ENCODE data around the gene NUPR2. TPM values are rescaled to one million over a fixed set of nuclear protein-coding genes. Genes with fewer than 3 reads are reported as not detected.
"Not testable (repeated sequence)": the region's sequence is repeated elsewhere in the genome, so short reads cannot be mapped to it uniquely, and the experiment has no call there.

The NUPR2 gene
- polyA plus RNA-seq, 1 donor (not counting 4 experiments of a cell fraction or from before 2014, with no cell fraction given), result not detected

DNA sequence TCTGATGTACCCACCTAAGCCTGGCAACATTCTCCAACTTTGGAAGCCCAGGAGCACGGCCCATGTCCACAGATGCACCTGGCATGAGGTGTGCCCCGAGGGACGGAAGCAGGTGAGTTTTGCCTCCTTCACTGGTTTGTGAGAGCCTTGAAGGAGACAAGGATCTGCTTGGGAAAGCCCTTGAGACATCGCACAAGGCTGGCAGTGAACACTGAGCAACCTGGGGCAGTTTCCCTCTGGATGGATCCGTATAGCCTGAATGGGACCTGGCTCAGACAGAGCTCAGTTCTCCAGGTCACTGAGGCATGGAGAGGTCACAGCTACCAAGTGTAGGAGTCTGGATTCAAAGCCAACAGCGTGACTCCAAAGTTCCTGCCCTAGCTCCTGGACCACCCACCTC is 8.8 kb upstream of the NUPR2 start:
- no peak overlapping the region for H2AFZ ChIP-seq (ENCODE audit: control insufficient read depth, low read length)
- H3K9ac ChIP-seq (ENCODE audit: control insufficient read depth, extremely low read depth, insufficient read depth, low read length), result no peak overlapping the region
- no peaks in the 10 kb centered on the region for H3K79me2 ChIP-seq (ENCODE audit: control insufficient read depth, insufficient read depth, low read length)
- H3K4me1 ChIP-seq (ENCODE audit: control insufficient read depth, extremely low read depth, insufficient read depth, low read length), result no peaks in the 10 kb centered on the region
- no peak overlapping the region for H3K27ac ChIP-seq (ENCODE audit: control insufficient read depth, insufficient read depth, low read length)
- H3K27me3 ChIP-seq (ENCODE audit: control insufficient read depth, extremely low read depth, insufficient read depth, low read length), result no peaks in the 10 kb centered on the region
- H3K36me3 ChIP-seq (ENCODE audit: control insufficient read depth in 2 of 2, extremely low read depth in 1 of 2, insufficient read depth in 2 of 2, low read length in 2 of 2), result no peaks in the 10 kb centered on the region
- FAIRE-seq, result no peak
- dilution Hi-C loops (cut with MboI; ENCODE audit: extremely low pct_ligation_motif_present, low sequenced_read_pairs), result no loop called here
- DNase-seq (ENCODE audit: low read depth, low spot score), result no peak
- TF ChIP-seq, protein P1, sequence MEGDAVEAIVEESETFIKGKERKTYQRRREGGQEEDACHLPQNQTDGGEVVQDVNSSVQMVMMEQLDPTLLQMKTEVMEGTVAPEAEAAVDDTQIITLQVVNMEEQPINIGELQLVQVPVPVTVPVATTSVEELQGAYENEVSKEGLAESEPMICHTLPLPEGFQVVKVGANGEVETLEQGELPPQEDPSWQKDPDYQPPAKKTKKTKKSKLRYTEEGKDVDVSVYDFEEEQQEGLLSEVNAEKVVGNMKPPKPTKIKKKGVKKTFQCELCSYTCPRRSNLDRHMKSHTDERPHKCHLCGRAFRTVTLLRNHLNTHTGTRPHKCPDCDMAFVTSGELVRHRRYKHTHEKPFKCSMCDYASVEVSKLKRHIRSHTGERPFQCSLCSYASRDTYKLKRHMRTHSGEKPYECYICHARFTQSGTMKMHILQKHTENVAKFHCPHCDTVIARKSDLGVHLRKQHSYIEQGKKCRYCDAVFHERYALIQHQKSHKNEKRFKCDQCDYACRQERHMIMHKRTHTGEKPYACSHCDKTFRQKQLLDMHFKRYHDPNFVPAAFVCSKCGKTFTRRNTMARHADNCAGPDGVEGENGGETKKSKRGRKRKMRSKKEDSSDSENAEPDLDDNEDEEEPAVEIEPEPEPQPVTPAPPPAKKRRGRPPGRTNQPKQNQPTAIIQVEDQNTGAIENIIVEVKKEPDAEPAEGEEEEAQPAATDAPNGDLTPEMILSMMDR (optimal IDR thresholded peaks at IDR 0.05 in 1 of 3, IDR thresholded peaks at IDR 0.05 in 1 of 3, conservative IDR thresholded peaks at IDR 0.05 in 1 of 3; ENCODE audit: extremely low read depth in 1 of 3, insufficient read depth in 2 of 3, low read length in 3 of 3), result no peak
- TF ChIP-seq EZH2 (IDR thresholded peaks at IDR 0.05; ENCODE audit: low read length), result no peak
- H3K4me2 ChIP-seq (ENCODE audit: control insufficient read depth, extremely low read depth, insufficient read depth, low read depth, low read length), result no peak overlapping the region
- H4K20me1 ChIP-seq (ENCODE audit: control insufficient read depth, extremely low read depth, insufficient read depth, low read length), result no peaks in the 10 kb centered on the region
- H3K9me3 ChIP-seq (ENCODE audit: control insufficient read depth, low read depth, low read length), result no peaks in the 10 kb centered on the region
- no peak overlapping the region for H3K4me3 ChIP-seq (ENCODE audit: control insufficient read depth in 2 of 3, extremely low read depth in 1 of 3, insufficient read depth in 2 of 3, low read depth in 1 of 3, low read length in 3 of 3)
- H3K9me1 ChIP-seq (ENCODE audit: control insufficient read depth, extremely low read depth, insufficient read depth, low read length), result no peaks in the 10 kb centered on the region

DNA sequence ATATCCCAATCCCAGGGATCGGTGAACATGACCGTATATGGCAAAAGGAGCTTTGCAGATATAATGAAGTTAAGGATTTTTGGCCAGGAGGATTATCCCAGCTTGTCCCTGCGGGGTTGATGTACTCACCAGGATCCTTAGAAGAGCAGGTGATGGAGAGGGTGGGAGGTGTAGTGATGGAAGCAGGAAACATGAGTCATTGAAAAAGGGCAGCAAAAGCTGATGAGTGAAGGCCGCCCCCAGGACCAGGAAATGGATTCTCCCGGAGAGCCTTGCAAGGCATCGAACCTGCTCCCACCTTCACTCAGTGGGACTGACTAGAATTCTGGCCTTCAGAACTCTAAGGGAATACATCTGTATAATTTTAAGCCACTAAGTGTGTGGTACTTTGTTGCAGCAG is 5.2 kb upstream of the NUPR2 start:
- Histone ChIP-seq H3K36me3 (ENCODE audit: control insufficient read depth in 2 of 2, extremely low read depth in 1 of 2, insufficient read depth in 2 of 2, low read length in 2 of 2) (no peaks in the 10 kb centered on the region), H3K9me1 (ENCODE audit: control insufficient read depth, extremely low read depth, insufficient read depth, low read length) (no peaks in the 10 kb centered on the region), H3K9ac (ENCODE audit: control insufficient read depth, extremely low read depth, insufficient read depth, low read length) (no peak overlapping the region), H3K4me2 (ENCODE audit: control insufficient read depth, extremely low read depth, insufficient read depth, low read depth, low read length) (no peak overlapping the region), H3K27me3 (ENCODE audit: control insufficient read depth, extremely low read depth, insufficient read depth, low read length) (no peaks in the 10 kb centered on the region), H3K79me2 (ENCODE audit: control insufficient read depth, insufficient read depth, low read length) (no peaks in the 10 kb centered on the region), H3K27ac (ENCODE audit: control insufficient read depth, insufficient read depth, low read length) (no peak overlapping the region), H4K20me1 (ENCODE audit: control insufficient read depth, extremely low read depth, insufficient read depth, low read length) (no peaks in the 10 kb centered on the region), H3K4me1 (ENCODE audit: control insufficient read depth, extremely low read depth, insufficient read depth, low read length) (no peaks in the 10 kb centered on the region), H3K9me3 (ENCODE audit: control insufficient read depth, low read depth, low read length) (no peaks in the 10 kb centered on the region), H3K4me3 (ENCODE audit: control insufficient read depth in 2 of 3, extremely low read depth in 1 of 3, insufficient read depth in 2 of 3, low read depth in 1 of 3, low read length in 3 of 3) (no peak overlapping the region), H2AFZ (ENCODE audit: control insufficient read depth, low read length) (no peak overlapping the region)
- TF ChIP-seq, protein P1 (optimal IDR thresholded peaks at IDR 0.05 in 1 of 3, IDR thresholded peaks at IDR 0.05 in 1 of 3, conservative IDR thresholded peaks at IDR 0.05 in 1 of 3; ENCODE audit: extremely low read depth in 1 of 3, insufficient read depth in 2 of 3, low read length in 3 of 3), result no peak
- TF ChIP-seq EZH2 (IDR thresholded peaks at IDR 0.05; ENCODE audit: low read length), result no peak
- no peak for DNase-seq (ENCODE audit: low read depth, low spot score)
- FAIRE-seq, result no peak
- dilution Hi-C loops (cut with MboI; ENCODE audit: extremely low pct_ligation_motif_present, low sequenced_read_pairs), result no loop called here

DNA sequence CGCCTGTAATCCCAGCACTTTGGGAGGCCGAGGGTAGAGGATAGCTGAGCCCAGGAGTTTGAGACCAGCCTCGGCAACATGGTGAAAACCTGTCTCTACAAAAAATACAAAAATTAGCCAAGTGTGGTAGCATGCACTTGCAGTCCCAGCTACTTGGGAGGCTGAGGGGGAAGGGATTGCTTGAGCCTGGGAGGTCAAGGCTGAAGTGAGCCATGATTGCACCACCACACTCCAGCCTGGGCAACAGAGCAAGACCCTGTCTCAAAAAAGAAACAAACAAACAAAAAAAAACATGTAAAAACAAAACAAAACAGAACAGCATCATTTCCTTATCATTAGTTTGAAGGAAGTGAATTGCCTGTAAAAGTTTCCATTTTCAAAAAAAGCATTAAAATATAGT is 4.0 kb downstream of the NUPR2 start:
- H3K36me3 ChIP-seq (ENCODE audit: control insufficient read depth in 2 of 2, extremely low read depth in 1 of 2, insufficient read depth in 2 of 2, low read length in 2 of 2); H3K4me1 ChIP-seq (ENCODE audit: control insufficient read depth, extremely low read depth, insufficient read depth, low read length); dilution Hi-C loops (cut with MboI; ENCODE audit: extremely low pct_ligation_motif_present, low sequenced_read_pairs); H3K9ac ChIP-seq (ENCODE audit: control insufficient read depth, extremely low read depth, insufficient read depth, low read length); H4K20me1 ChIP-seq (ENCODE audit: control insufficient read depth, extremely low read depth, insufficient read depth, low read length); DNase-seq (ENCODE audit: low read depth, low spot score); H3K4me3 ChIP-seq (ENCODE audit: control insufficient read depth in 2 of 3, extremely low read depth in 1 of 3, insufficient read depth in 2 of 3, low read depth in 1 of 3, low read length in 3 of 3); H3K9me1 ChIP-seq (ENCODE audit: control insufficient read depth, extremely low read depth, insufficient read depth, low read length); H3K27ac ChIP-seq (ENCODE audit: control insufficient read depth, insufficient read depth, low read length); H3K79me2 ChIP-seq (ENCODE audit: control insufficient read depth, insufficient read depth, low read length); H3K4me2 ChIP-seq (ENCODE audit: control insufficient read depth, extremely low read depth, insufficient read depth, low read depth, low read length); H2AFZ ChIP-seq (ENCODE audit: control insufficient read depth, low read length); FAIRE-seq; H3K9me3 ChIP-seq (ENCODE audit: control insufficient read depth, low read depth, low read length); H3K27me3 ChIP-seq (ENCODE audit: control insufficient read depth, extremely low read depth, insufficient read depth, low read length): not testable (repeated sequence)

Data from keratinocyte (primary cell).